ENCODE measurements around the gene DRG2.

The DRG2 gene

DNA sequence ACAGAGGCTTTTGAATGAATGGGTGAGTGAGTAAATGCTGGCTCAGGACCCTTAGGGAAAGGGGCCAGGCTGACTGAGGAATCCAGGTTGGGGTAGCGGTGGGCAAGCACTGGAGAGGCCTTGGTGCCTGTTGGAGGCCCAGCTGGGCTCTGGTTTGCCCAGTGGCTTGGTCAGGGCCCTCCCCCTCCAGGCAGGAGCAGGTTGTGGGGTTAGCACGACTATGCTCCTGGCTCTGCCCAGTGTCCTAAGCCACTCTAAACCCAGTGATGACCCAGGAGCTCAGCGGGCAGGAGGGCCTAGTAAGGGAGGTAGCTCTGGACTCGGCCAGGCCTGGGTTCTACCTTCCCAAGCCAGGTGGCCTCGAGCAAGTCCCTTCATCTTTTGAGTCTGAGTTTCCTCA is 28.3 kb downstream of the DRG2 start:
- H3K27ac ChIP-seq (replicated peaks): no peak overlapping the region
- H3K27me3 ChIP-seq (ENCODE audit: insufficient read depth, poor library complexity, severe bottlenecking): no peaks in the 10 kb centered on the region
- H3K4me3 ChIP-seq (replicated peaks; ENCODE audit: insufficient read depth, low read length): no peak overlapping the region
- no peak for DNase-seq (ENCODE audit: low read depth in 1 of 2, low spot score in 1 of 2)
- TF ChIP-seq, protein P1, sequence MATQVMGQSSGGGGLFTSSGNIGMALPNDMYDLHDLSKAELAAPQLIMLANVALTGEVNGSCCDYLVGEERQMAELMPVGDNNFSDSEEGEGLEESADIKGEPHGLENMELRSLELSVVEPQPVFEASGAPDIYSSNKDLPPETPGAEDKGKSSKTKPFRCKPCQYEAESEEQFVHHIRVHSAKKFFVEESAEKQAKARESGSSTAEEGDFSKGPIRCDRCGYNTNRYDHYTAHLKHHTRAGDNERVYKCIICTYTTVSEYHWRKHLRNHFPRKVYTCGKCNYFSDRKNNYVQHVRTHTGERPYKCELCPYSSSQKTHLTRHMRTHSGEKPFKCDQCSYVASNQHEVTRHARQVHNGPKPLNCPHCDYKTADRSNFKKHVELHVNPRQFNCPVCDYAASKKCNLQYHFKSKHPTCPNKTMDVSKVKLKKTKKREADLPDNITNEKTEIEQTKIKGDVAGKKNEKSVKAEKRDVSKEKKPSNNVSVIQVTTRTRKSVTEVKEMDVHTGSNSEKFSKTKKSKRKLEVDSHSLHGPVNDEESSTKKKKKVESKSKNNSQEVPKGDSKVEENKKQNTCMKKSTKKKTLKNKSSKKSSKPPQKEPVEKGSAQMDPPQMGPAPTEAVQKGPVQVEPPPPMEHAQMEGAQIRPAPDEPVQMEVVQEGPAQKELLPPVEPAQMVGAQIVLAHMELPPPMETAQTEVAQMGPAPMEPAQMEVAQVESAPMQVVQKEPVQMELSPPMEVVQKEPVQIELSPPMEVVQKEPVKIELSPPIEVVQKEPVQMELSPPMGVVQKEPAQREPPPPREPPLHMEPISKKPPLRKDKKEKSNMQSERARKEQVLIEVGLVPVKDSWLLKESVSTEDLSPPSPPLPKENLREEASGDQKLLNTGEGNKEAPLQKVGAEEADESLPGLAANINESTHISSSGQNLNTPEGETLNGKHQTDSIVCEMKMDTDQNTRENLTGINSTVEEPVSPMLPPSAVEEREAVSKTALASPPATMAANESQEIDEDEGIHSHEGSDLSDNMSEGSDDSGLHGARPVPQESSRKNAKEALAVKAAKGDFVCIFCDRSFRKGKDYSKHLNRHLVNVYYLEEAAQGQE (IDR thresholded peaks at IDR 0.05; ENCODE audit: insufficient replicate concordance, low read depth): no peak
- TF ChIP-seq GABPA (IDR thresholded peaks at IDR 0.05; ENCODE audit: low read depth): no peak
- TF ChIP-seq, protein P2, sequence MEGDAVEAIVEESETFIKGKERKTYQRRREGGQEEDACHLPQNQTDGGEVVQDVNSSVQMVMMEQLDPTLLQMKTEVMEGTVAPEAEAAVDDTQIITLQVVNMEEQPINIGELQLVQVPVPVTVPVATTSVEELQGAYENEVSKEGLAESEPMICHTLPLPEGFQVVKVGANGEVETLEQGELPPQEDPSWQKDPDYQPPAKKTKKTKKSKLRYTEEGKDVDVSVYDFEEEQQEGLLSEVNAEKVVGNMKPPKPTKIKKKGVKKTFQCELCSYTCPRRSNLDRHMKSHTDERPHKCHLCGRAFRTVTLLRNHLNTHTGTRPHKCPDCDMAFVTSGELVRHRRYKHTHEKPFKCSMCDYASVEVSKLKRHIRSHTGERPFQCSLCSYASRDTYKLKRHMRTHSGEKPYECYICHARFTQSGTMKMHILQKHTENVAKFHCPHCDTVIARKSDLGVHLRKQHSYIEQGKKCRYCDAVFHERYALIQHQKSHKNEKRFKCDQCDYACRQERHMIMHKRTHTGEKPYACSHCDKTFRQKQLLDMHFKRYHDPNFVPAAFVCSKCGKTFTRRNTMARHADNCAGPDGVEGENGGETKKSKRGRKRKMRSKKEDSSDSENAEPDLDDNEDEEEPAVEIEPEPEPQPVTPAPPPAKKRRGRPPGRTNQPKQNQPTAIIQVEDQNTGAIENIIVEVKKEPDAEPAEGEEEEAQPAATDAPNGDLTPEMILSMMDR (IDR thresholded peaks at IDR 0.05; ENCODE audit: insufficient read depth, low read length): no peak
- no peak for TF ChIP-seq POLR2AphosphoS5 (IDR thresholded peaks at IDR 0.05; ENCODE audit: low read depth)
- TF ChIP-seq SPI1 (IDR thresholded peaks at IDR 0.05; ENCODE audit: borderline replicate concordance, low read depth): no peak

DNA sequence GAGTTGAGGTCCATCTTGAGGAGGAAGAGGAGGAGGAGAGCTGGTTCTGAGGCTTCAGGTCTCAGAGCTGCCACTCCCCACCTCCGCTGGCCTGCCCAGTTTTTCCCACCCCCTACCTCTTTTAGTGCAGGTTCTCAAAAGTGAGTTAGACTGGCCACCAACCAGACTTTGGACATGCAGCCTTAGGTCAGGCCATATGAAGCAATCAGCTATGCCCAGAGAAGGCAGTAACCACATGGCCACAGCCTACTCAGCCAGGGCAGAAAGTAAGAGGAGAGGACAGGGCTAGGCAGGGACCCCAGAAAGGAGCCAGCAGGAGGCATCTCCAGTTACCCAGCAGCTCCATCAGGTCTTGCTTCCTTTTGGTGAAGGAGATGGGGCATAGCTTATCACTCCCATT is 29.8 kb downstream of the DRG2 start:
- TF ChIP-seq POLR2AphosphoS5 (IDR thresholded peaks at IDR 0.05; ENCODE audit: low read depth) (no peak), GABPA (IDR thresholded peaks at IDR 0.05; ENCODE audit: low read depth) (no peak), SPI1 (IDR thresholded peaks at IDR 0.05; ENCODE audit: borderline replicate concordance, low read depth) (no peak)
- TF ChIP-seq, protein P2 (IDR thresholded peaks at IDR 0.05; ENCODE audit: insufficient read depth, low read length): no peak
- TF ChIP-seq, protein P1 (IDR thresholded peaks at IDR 0.05; ENCODE audit: insufficient replicate concordance, low read depth): no peak
- no peak for DNase-seq (ENCODE audit: low read depth in 1 of 2, low spot score in 1 of 2)
- H3K4me3 ChIP-seq (replicated peaks; ENCODE audit: insufficient read depth, low read length): no peak overlapping the region

DNA sequence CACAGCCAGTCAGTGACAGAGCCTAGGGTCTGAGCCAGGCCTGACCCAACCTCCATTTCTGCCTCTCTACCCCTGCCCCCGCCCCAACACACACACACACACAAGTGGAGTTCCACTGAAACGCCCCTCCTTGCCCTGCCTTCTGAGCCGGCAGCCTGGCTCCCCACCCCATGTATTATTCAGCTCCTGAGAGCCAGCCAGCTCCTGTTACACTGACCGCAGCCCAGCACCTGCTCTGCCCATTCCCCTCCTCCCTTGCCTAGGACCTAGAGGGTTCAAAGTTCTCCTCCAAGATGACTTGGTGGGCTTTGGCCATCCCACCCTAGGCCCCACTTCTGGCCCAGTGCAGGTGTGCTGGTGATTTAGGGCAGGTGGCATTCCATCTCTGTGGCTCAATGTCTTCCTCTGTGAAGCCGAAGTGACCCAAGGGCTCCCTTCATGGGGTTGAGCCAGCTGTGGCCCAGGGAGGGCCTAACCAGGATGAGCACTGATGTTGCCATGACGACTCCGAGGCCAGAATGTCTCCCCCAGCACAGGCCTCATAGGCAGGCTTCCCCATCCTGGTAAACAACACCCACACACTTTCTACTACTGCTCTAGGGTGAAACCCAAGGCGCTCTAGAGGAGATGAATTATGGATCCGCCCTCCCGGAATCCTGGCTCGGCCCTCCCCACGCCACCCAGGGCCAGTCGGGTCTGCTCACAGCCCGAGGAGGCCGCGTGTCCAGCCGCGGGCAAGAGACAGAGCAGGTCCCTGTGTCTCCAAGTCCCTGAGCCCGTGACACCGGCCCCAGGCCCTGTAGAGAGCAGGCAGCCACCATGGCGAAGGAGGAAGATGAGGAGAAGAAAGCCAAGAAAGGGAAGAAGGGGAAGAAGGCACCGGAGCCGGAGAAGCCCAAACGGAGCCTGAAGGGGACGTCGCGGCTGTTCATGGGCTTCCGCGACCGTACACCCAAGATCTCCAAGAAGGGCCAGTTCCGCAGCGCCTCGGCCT is 30.5 kb downstream of the DRG2 start:
- H3K27ac ChIP-seq (replicated peaks): no peak overlapping the region
- no peak for TF ChIP-seq GABPA (IDR thresholded peaks at IDR 0.05; ENCODE audit: low read depth)
- TF ChIP-seq SPI1 (IDR thresholded peaks at IDR 0.05; ENCODE audit: borderline replicate concordance, low read depth): no peak
- TF ChIP-seq, protein P2 (IDR thresholded peaks at IDR 0.05; ENCODE audit: insufficient read depth, low read length): no peak
- no peak for TF ChIP-seq POLR2AphosphoS5 (IDR thresholded peaks at IDR 0.05; ENCODE audit: low read depth)
- TF ChIP-seq, protein P1 (IDR thresholded peaks at IDR 0.05; ENCODE audit: insufficient replicate concordance, low read depth): no peak
- DNase-seq (ENCODE audit: low read depth in 1 of 2, low spot score in 1 of 2): no peak
- no peaks in the 10 kb centered on the region for H3K27me3 ChIP-seq (ENCODE audit: insufficient read depth, poor library complexity, severe bottlenecking)
- no peak overlapping the region for H3K4me3 ChIP-seq (replicated peaks; ENCODE audit: insufficient read depth, low read length)

More for the DNA sequence above, 29.8 kb downstream of the DRG2 start:
- Histone ChIP-seq H3K27me3 (ENCODE audit: insufficient read depth, poor library complexity, severe bottlenecking) (no peaks in the 10 kb centered on the region), H3K27ac (replicated peaks) (no peak overlapping the region)

Data from HL-60 (cell line).